ENCODE results near the gene CAMK1D. TPM values are rescaled to one million over a fixed set of nuclear protein-coding genes. Genes with fewer than 3 reads are reported as not detected.

Gene CAMK1D
- total RNA-seq, 4 donors from 2014 or later, result 0.55 to 2.2 (median 1.5) TPM

- H3K27ac ChIP-seq, result no peak overlapping the region
- no peak for DNase-seq
- ATAC-seq, result no peak
- no peaks in the 10 kb centered on the region for H3K36me3 ChIP-seq
- TF ChIP-seq POLR2A (IDR thresholded peaks at IDR 0.05), result no peak
- no peak for TF ChIP-seq CTCF (IDR thresholded peaks at IDR 0.05 in 4 of 5, conservative IDR thresholded peaks at IDR 0.05 in 1 of 5)
- intact Hi-C loops (cut with DNase I; ENCODE audit: low total_unique reads) (no loop called here), in situ Hi-C loops (cut with MboI; ENCODE audit: low sequenced_read_pairs in 4 of 4) (no loop called here)
- H3K27me3 ChIP-seq, result no peaks in the 10 kb centered on the region
- H3K4me1 ChIP-seq, result no peaks in the 10 kb centered on the region
- H3K9me3 ChIP-seq, result no peaks in the 10 kb centered on the region
- H3K4me3 ChIP-seq, result no peak overlapping the region
Measured at GRCh38 chr10:12367272-12367671, 17.9 kb downstream of the CAMK1D start.

- ATAC-seq, result no peak
- Histone ChIP-seq H3K27ac (no peak overlapping the region), H3K27me3 (no peaks in the 10 kb centered on the region), H3K9me3 (no peaks in the 10 kb centered on the region), H3K4me1 (no peaks in the 10 kb centered on the region), H3K4me3 (no peak overlapping the region), H3K36me3 (no peaks in the 10 kb centered on the region)
- in situ Hi-C loops (cut with MboI; ENCODE audit: low sequenced_read_pairs in 4 of 4) (no loop called here), intact Hi-C loops (cut with DNase I; ENCODE audit: low total_unique reads) (no loop called here)
- TF ChIP-seq POLR2A (IDR thresholded peaks at IDR 0.05), result no peak
- no peak for TF ChIP-seq CTCF (IDR thresholded peaks at IDR 0.05 in 4 of 5, conservative IDR thresholded peaks at IDR 0.05 in 1 of 5)
- no peak for DNase-seq
Measured at GRCh38 chr10:12369982-12370381, 20.6 kb downstream of the CAMK1D start.

- Histone ChIP-seq H3K4me3 (no peak overlapping the region), H3K27ac (no peak overlapping the region), H3K4me1 (no peaks in the 10 kb centered on the region), H3K9me3 (no peaks in the 10 kb centered on the region), H3K36me3 (no peaks in the 10 kb centered on the region), H3K27me3 (no peaks in the 10 kb centered on the region)
- in situ Hi-C loops (cut with MboI; ENCODE audit: low sequenced_read_pairs in 4 of 4) (no loop called here), intact Hi-C loops (cut with DNase I; ENCODE audit: low total_unique reads) (no loop called here)
- ATAC-seq (no peak), DNase-seq (no peak)
- TF ChIP-seq CTCF (IDR thresholded peaks at IDR 0.05 in 4 of 5, conservative IDR thresholded peaks at IDR 0.05 in 1 of 5) (no peak), POLR2A (IDR thresholded peaks at IDR 0.05) (no peak)
Measured at GRCh38 chr10:12372846-12373245, 23.5 kb downstream of the CAMK1D start.

GRCh38 chr10:12375076-12375504 is 25.7 kb downstream of the CAMK1D start:
- H3K4me3 ChIP-seq, result no peak overlapping the region
- H3K27ac ChIP-seq, result no peak overlapping the region

More at GRCh38 chr10:12375076-12375504, 25.7 kb downstream of the CAMK1D start:
- Histone ChIP-seq H3K27me3 (no peaks in the 10 kb centered on the region), H3K4me1 (no peaks in the 10 kb centered on the region), H3K9me3 (no peaks in the 10 kb centered on the region), H3K36me3 (no peaks in the 10 kb centered on the region)
- no peak for ATAC-seq
- no peak for TF ChIP-seq CTCF (IDR thresholded peaks at IDR 0.05 in 4 of 5, conservative IDR thresholded peaks at IDR 0.05 in 1 of 5)
- in situ Hi-C loops (cut with MboI; ENCODE audit: low sequenced_read_pairs in 4 of 4), result no loop called here
- no peak for DNase-seq
- intact Hi-C loops (cut with DNase I; ENCODE audit: low total_unique reads), result no loop called here

All from gastrocnemius medialis (tissue), 4 donors.